ENCODE data around the gene METTL8.
"Not testable (repeated sequence)": the region's sequence is repeated elsewhere in the genome, so short reads cannot be mapped to it uniquely, and the experiment has no call there.

The METTL8 gene

GRCh38 chr2:171422710-171423495 is 10.9 kb downstream of the METTL8 start:
- not testable (repeated sequence) for DNase-seq

- DNase-seq = no peak
Measured at GRCh38 chr2:171420728-171421563, 12.8 kb downstream of the METTL8 start.

GRCh38 chr2:171419333-171419732 is 14.5 kb downstream of the METTL8 start:
- DNase-seq = no peak

- peak; percentile 13 for DNase-seq
Measured at GRCh38 chr2:171416009-171416926, 17.5 kb downstream of the METTL8 start.

- DNase-seq = not testable (repeated sequence)
Measured at GRCh38 chr2:171414645-171415044, 19.1 kb downstream of the METTL8 start.

- no peak for DNase-seq
Measured at GRCh38 chr2:171412571-171413175, 21.1 kb downstream of the METTL8 start.

GRCh38 chr2:171411791-171412483 is 21.9 kb downstream of the METTL8 start:
- DNase-seq = no peak

GRCh38 chr2:171411214-171411613 is 22.6 kb downstream of the METTL8 start:
- DNase-seq = no peak

GRCh38 chr2:171410624-171411023 is 23.2 kb downstream of the METTL8 start:
- no peak for DNase-seq

GRCh38 chr2:171410101-171410500 is 23.7 kb downstream of the METTL8 start:
- no peak for DNase-seq

- no peak for DNase-seq
Measured at GRCh38 chr2:171409436-171409971, 24.3 kb downstream of the METTL8 start.

GRCh38 chr2:171407676-171408044 is 26.1 kb downstream of the METTL8 start:
- DNase-seq = no peak

GRCh38 chr2:171407030-171407675 is 26.6 kb downstream of the METTL8 start:
- no peak for DNase-seq

GRCh38 chr2:171406044-171406443 is 27.7 kb downstream of the METTL8 start:
- DNase-seq = no peak

- no peak for DNase-seq
Measured at GRCh38 chr2:171405546-171405945, 28.2 kb downstream of the METTL8 start.

GRCh38 chr2:171404719-171405118 is 29.1 kb downstream of the METTL8 start:
- DNase-seq = no peak

GRCh38 chr2:171404261-171404660 is 29.5 kb downstream of the METTL8 start:
- no peak for DNase-seq

- DNase-seq = no peak
Measured at GRCh38 chr2:171402906-171403580, 30.7 kb downstream of the METTL8 start.

GRCh38 chr2:171401947-171402346 is 31.8 kb downstream of the METTL8 start:
- no peak for DNase-seq

GRCh38 chr2:171400395-171400794 is 33.4 kb downstream of the METTL8 start:
- DNase-seq = no peak

- DNase-seq = no peak
Measured at GRCh38 chr2:171399292-171399691, 34.5 kb downstream of the METTL8 start.
